Gastroesophageal sphincter (tissue), 4 donors: ENCODE data around the gene CA5B. TPM values are rescaled to one million over a fixed set of nuclear protein-coding genes. Genes with fewer than 3 reads are reported as not detected.
A peak's percentile ranks its signal among the peaks of the same experiment; 100 is the strongest.
"Not testable (repeated sequence)": the region's sequence is repeated elsewhere in the genome, so short reads cannot be mapped to it uniquely, and the experiment has no call there.

Source experiments
- ATAC-seq: fragments of 150-250 bp; one replicate; pipeline ENCODE4 v1.9.1; 2016; ENCODE audit warnings: mild to moderate bottlenecking, moderate library complexity
- H3K27ac ChIP-seq, 4 donors: fragments of 200-600 bp; sonication (generic) in 3 of 4; 1 replicate in 3 of 4; 2 replicates in 1 of 4; pipeline ENCODE4 v1.5.1; 2016 to 2019
- H3K27me3 ChIP-seq: fragments of 200-600 bp; sonication (generic); one replicate; pipeline ENCODE4 v1.5.1; 2019
- H3K36me3 ChIP-seq, 2 donors: fragments of 200-600 bp; sonication (generic); one replicate each; pipeline ENCODE4 v1.5.1; 2019; ENCODE audit warnings: control low read depth in 1 of 2
- H3K4me1 ChIP-seq, 3 donors: fragments of 200-600 bp; sonication (generic); 1 replicate in 2 of 3; 2 replicates in 1 of 3; pipeline ENCODE4 v1.5.1; 2016 to 2019; ENCODE audit warnings: control low read depth in 2 of 3
- H3K4me3 ChIP-seq, 2 donors: fragments of 200-600 bp; sonication (generic); one replicate each; pipeline ENCODE4 v1.5.1; 2019; ENCODE audit warnings: mild to moderate bottlenecking in 1 of 2, moderate library complexity in 1 of 2
- H3K9me3 ChIP-seq, 3 donors: fragments of 200-600 bp; sonication (generic); one replicate each; pipeline ENCODE4 v1.5.1; 2017 to 2019; ENCODE audit warnings: control low read depth in 2 of 3
- CTCF ChIP-seq, 4 experiments: fragments of 200-600 bp in 2 of 4; fragments of 450-650 bp in 2 of 4; sonication (generic) in 1 of 4; IDR thresholded peaks; one replicate each; pipeline ENCODE4 v1.5.1; 2017 to 2019; ENCODE audit warnings: antibody characterized with exemption in 4 of 4, mild to moderate bottlenecking in 2 of 4, moderate library complexity in 2 of 4
- EP300 ChIP-seq: sonication (generic); formaldehyde crosslinking; IDR thresholded peaks from one replicate; pipeline ENCODE4 v1.6.1; 2017; ENCODE audit warnings: antibody characterized with exemption, mild to moderate bottlenecking
- POLR2A ChIP-seq, 2 donors: fragments of 450-650 bp; IDR thresholded peaks; one replicate each; pipeline ENCODE4 v1.6.1; 2017; ENCODE audit warnings: antibody characterized with exemption in 2 of 2, mild to moderate bottlenecking in 2 of 2, moderate library complexity in 1 of 2
- POLR2AphosphoS5 ChIP-seq: sonication (generic); formaldehyde crosslinking; IDR thresholded peaks from one replicate; pipeline ENCODE4 v1.6.1; 2017; ENCODE audit warnings: antibody characterized with exemption
- WGBS, 2 donors: methylation state at CpG; one replicate each; pipeline ENCODE4 v1.1.5; 2018; ENCODE audit warnings: low coverage in 1 of 2; 5-methylcytosine and 5-hydroxymethylcytosine counted together
- total RNA-seq, 4 donors: library from RNA; depleted of rRNA; stranded (reverse); fragments of >200 nt; gene quantifications; one replicate each; pipeline ENCODE4 v1.1.0, GENCODE V29; 2016

The CA5B gene
- total RNA-seq, 4 donors from 2014 or later = 8.2 to 11.4 (median 9.9) TPM

DNA sequence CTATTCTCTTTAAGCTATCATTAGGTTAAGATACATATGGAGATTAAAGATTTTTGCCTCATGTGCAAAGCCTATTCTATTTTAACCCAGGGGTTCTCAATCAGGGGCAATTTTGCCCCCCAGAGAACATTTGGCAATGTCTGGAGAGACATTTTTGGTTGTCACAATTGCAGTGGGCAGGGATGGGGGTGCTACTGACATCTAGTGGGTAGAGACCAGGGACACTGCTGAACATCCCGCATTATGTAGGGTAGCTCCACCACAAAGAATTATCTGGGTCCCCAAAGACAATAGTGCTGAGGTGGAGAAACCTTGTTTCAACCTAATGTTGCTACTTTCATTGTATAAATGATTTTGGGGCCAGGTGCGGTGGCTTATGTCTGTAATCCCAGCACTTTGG is 13.2 kb upstream of the CA5B start:
- Histone ChIP-seq H3K27ac (no peak overlapping the region), H3K4me3 (no peak overlapping the region), H3K27me3 (no peaks in the 10 kb centered on the region), H3K36me3 (no peaks in the 10 kb centered on the region), H3K9me3 (no peaks in the 10 kb centered on the region), H3K4me1 (no peaks in the 10 kb centered on the region)
- TF ChIP-seq POLR2A (IDR thresholded peaks at IDR 0.05) (no peak), CTCF (IDR thresholded peaks at IDR 0.05) (no peak), POLR2AphosphoS5 (no peak), EP300 (no peak)
- ATAC-seq = no peak
- 100% methylated on average over 2 of the region's 2 CpGs; no CpG with 5 or more reads in 1 of the 2 donors for WGBS, 2 donors

DNA sequence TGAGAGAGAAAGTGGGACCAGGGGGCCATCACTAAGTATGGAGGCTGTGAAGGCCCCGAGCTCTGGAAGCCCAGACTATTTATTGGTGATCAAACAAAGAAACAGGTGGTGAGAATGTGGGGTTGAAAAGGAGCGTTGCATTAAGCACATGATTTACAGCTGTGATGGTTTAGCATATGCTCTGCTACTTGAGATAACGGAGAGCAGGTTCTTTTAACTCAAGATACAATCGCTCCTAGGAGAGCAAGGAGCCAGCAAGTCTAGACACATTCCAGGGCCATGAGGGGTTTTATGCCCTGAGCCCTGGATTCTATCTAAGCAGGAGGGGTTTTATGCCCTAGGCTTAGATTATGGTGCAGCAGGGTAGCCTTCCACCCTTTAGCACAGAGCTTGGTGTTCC is 6.7 kb upstream of the CA5B start:
- not testable (repeated sequence) for H3K27me3 ChIP-seq, H3K36me3 ChIP-seq, H3K4me3 ChIP-seq, H3K4me1 ChIP-seq, H3K9me3 ChIP-seq, H3K27ac ChIP-seq, ATAC-seq
- WGBS, 2 donors = 80 to 90% methylated on average over 1 to 3 of the region's 4 CpGs

GRCh38 chrX:15737190-15737958 is 696 bp upstream of the CA5B start:
- TF ChIP-seq EP300 (no peak), CTCF (IDR thresholded peaks at IDR 0.05) (no peak)
- peak overlapping the region in 2 of 4 donors; percentile 55 to 66 for H3K27ac ChIP-seq
- no peaks in the 10 kb centered on the region for H3K27me3 ChIP-seq
- peaks cover 0 to 10% (median 0%) of the 10 kb centered on the region in 3 donors for H3K4me1 ChIP-seq
- H3K36me3 ChIP-seq = no peaks in the 10 kb centered on the region
- ATAC-seq = no peak
- 4 to 35% methylated on average over 10 of the region's 14 CpGs for WGBS, 2 donors
- peak overlapping the region; percentile 32 to 55 for H3K4me3 ChIP-seq
- H3K9me3 ChIP-seq = no peaks in the 10 kb centered on the region

DNA sequence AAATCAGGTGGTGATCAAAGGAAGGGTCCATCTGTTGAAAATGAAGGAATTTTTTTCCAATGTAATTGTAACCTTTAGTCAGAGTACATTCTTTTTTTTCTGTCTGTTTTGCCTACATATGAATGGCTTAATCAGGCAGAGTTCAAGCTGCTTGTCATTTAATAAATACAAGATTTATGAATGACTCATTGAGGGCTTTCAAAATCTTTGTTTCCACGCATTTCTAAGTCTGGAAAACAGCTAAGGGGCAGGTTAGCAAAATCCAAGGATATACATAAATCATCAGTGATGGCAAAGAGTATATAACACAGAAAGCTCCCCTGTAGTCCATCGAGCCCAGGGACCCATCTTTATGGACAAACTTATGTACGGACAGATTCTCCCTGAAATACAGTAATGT is 1.8 kb downstream of the CA5B start:
- no peak for TF ChIP-seq POLR2AphosphoS5
- H3K9me3 ChIP-seq = no peaks in the 10 kb centered on the region

GRCh38 chrX:15744181-15744867 is 6.3 kb downstream of the CA5B start:
- Histone ChIP-seq H3K36me3 (no peaks in the 10 kb centered on the region), H3K27ac (no peak overlapping the region), H3K4me1 (peaks cover 0 to 2% (median 0%) of the 10 kb centered on the region in 3 donors), H3K4me3 (no peak overlapping the region), H3K27me3 (no peaks in the 10 kb centered on the region), H3K9me3 (no peaks in the 10 kb centered on the region)
- 85 to 96% methylated on average over 4 to 5 of the region's 9 CpGs for WGBS, 2 donors
- no peak for ATAC-seq
- no peak for TF ChIP-seq EP300
- TF ChIP-seq CTCF (IDR thresholded peaks at IDR 0.05) = no peak
- TF ChIP-seq POLR2A (IDR thresholded peaks at IDR 0.05) = no peak
- no peak for TF ChIP-seq POLR2AphosphoS5

More for the DNA sequence above, 1.8 kb downstream of the CA5B start:
- Histone ChIP-seq H3K36me3 (no peaks in the 10 kb centered on the region), H3K4me3 (no peak overlapping the region), H3K27ac (no peak overlapping the region), H3K4me1 (peaks cover 0 to 10% (median 0%) of the 10 kb centered on the region in 3 donors), H3K27me3 (no peaks in the 10 kb centered on the region)
- 57 to 87% methylated on average over 1 to 3 of the region's 3 CpGs for WGBS, 2 donors
- ATAC-seq = no peak

- WGBS, 2 donors = 93% methylated on average over 4 of the region's 4 CpGs; no CpG with 5 or more reads in 1 of the 2 donors
- H3K4me3 ChIP-seq = no peak overlapping the region
- no peaks in the 10 kb centered on the region for H3K27me3 ChIP-seq
- no peak for ATAC-seq
- TF ChIP-seq EP300 (no peak), POLR2AphosphoS5 (no peak), POLR2A (IDR thresholded peaks at IDR 0.05) (no peak), CTCF (IDR thresholded peaks at IDR 0.05) (no peak)
- peaks cover 0 to 11% (median 0%) of the 10 kb centered on the region in 3 donors for H3K4me1 ChIP-seq
- no peaks in the 10 kb centered on the region for H3K9me3 ChIP-seq
- H3K27ac ChIP-seq = no peak overlapping the region
- no peaks in the 10 kb centered on the region for H3K36me3 ChIP-seq
These were observed 7.1 kb downstream of the CA5B start for GRCh38 chrX:15745179-15745578.

- not testable (repeated sequence) for H3K4me3 ChIP-seq, H3K36me3 ChIP-seq, H3K27me3 ChIP-seq, H3K27ac ChIP-seq, ATAC-seq, H3K9me3 ChIP-seq
- WGBS, 2 donors = 77 to 98% methylated on average over 3 to 5 of the region's 6 CpGs
- peaks cover 0 to 25% (median 13%) of the 10 kb centered on the region in 3 donors for H3K4me1 ChIP-seq
These were observed 8.6 kb downstream of the CA5B start for GRCh38 chrX:15746651-15747050.
